ENCODE results near the gene YY1.

YY1 gene

DNA sequence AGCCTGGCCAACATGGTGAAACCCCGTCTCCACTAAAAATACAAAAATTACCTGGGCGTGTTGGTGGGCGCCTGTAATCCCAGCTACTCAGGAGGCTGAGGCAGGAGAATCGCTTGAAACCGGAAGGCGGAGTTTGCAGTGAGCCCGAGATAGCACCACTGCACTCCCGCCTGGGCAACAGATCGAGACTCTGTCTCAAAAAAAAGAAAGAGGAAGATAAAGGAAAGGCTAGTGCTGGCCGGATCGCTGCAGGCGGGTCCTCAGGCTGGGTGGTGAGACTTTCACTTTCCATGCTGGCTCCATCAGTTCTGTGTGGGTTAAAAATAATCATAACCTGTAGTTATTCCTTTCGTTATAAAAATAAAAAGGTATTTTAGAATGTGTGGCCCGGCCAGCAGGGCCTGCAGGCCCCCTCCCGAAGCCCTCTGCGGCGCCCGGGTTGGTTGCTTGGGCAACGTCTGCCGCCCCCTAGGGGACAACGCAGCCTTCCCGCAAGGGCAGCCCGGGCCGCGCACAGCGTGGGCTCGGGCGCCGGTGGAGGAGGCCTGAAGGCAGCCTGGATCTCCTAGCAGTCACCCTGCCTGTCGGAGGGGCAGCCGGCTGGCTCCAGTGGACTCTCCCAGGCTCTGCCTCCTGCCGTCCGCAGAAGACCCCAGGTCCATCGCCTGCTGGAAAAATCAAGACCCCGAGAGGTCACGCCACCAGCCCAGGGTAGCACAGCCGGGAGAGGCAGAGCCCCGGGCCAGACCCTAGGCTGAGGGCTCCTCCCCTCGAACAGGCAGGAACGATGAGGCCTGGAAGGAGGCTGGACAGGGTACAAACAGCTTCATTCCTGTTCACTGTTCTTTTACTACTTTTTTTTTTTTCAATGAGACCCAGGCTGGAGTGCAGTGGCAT is 79.2 kb downstream of the YY1 start:
- DNase-seq, result peak; percentile 72

DNA sequence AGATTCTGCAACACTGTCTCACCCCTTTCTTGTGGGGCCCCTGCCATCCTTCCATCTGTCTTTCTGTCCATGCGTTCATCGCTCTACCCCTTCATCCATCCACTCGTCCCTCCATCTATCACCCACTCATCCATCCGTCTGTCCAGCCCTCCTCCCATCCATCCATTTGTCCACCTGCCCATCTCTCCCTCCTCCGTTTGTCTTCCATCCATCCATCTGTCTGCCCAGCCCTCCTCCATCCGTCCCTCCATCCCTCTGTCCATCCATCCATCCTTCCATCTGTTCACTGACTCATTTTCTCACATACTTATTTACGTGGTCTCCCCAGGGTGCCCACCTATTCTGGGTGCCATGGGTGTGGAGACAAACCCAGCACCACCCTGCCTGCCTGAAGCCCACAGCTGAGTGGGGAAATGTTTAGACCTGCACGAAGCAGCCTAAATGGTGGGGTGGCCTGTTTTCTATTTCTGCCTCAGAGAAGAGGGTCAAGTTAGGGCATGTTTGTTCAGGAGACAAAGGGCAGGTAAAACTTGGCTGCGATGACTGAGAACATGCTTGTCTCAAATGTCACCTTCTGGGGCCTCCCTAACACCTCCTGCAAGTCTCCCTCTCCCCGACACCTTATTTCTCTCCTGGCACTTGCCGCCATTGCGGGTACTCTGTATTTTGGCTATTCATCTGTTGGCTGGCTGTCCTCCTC is 81.4 kb downstream of the YY1 start:
- no peak for DNase-seq

DNA sequence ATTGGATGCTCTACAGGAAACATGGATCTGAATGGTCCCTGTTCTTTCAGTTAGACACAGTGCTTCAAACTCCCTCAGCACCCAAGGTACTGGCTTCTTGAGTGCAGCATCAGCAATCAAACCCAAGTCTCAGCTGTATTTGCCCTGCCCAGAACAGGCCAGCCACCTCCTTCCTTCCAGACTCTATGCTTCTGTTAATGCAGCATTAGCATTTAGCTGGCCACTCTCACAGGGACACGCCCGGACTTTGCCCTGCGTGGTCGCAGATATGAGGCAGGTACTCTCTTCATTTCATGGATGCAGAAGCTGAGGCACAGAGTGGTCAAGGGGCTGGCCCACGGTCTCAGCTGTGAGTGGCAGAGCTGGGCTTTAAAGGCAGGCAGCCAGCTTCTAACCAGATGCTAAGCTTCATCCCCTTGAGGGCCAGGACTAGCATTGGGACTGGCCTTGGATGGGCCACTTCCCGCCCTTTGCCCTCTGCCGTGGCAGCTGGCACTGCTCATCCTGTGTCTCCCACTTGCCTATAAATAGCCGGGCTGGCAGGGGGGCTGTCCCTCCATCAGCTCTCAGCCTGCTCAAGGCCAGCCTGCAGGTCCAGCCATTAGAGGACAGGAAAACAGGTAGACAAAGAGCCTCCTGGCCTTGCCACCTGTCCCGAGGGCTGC is 82.7 kb downstream of the YY1 start:
- DNase-seq, result no peak

DNA sequence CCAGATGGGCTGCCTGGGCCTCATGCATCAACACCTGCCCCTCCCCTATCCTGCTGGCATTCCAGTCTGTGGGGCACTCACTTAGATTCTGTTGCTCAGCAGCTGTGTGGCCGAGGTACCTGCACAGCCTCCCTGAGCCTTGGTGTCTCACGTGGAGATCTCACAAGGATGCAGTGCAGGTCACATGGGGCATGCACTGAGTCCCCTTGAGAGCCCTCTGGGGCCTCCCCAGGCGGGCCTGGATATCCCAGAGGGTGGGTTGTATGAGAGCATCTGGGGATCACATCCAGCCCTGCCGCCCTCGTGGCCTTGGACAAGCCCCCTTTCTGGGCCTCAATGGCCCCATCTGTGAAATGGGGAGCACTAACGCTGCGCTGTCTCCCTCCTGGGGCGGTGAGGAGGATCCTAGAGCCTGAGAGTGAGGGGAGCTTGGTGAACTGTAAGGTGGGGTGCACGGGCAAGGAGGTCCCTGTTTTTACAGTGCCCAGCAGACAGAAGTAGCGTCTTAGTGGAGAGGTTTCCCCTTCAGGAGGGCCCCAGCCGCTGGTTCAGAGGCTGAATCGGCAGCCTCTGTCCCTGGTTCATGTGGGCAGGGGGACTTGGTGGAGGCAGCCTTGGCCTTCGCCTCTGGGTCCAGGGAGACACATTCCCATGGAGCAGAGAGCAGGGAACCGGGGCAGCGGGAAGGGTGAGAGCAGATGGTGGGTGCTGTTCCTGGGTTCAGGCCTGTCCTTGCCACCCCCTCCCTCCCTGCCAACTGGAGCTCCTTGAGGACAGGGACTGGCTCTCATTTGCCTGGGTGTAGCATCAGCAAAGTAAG is 83.4 kb downstream of the YY1 start:
- DNase-seq, result no peak

DNA sequence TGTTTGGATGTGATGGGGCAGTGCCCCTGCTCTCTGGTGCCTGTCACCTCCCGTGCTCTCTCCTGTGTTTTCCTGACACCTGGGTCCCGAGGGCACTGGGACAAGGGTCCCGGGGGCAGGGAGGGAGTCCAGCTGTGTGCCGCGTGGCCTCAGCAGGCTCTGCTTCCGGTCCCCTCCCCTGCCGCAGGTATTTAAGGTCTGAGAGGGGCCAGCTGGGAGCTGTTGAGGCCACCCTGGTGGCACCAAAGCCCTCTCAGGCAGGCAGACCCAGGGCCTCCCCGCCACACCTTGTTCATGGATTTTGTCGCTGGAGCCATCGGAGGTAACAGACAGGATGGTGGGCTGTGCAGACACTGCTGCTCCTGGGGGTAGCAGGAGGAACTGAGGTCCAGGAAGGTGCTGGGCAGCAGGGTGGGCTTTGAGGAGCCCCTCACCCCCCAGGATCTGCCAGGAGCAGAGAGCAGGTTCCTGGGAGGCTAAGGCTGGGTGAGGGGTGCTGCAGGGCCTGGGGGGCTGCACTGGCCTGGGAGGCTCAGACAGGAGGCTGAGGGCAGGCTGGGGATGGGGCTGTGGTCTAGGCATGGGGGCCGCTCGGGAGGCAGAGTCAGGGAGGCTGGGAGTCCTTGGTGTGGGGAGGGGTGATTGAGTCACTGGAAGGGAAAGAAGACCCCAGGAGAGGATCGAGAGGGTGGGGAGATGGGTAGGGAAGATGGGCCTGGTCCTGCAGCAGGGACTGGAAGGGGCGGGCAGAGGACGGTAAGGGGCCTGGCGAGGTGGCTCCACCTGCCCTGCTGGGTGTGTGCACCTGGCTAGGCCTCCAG is 84.4 kb downstream of the YY1 start, which contains the start of gene SLC25A47:
Gene SLC25A47, plus strand, starts transcription at position 219 of the 821 bp plus-strand sequence. Its CDS starts 76 bp downstream, at position 295.
- no peak for DNase-seq

DNA sequence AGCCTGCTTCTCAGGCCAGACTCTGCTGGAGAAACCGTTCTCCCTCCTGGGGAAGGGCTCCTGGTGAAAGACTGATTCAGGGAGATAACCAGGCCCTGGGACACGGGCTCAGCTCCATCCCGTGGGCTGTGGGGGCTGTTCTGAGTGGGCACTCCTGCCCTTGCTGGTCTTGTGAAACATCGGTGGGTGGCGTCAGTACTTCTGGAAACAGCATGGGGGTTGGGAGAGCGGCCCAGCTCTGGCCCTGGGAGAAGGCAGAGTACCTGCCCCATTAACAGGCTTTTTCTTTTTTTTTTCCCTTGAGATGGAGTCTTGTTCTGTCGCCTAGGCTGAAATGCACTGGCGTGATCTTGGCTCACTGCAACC is 85.0 kb downstream of the YY1 start:
- no peak for DNase-seq

DNA sequence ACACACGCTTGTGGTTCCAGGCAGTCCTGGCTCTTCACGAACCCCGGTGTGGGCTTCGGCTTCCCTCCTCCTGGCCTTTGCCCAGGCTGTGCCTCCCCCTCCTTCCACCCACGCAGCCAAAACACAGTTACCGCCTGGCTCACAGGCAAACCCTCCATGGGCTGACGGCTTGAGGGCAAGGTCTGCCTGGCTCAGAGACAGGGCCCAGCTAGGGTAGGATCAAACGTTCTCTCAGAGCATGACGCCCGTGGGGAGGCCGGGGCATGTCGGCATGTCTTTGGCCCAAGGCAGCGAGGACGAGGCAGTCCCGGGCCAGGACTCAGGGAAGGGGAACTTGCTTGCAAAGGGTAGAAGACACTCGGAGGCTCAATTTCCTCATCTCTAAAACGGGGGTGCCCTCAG is 86.3 kb downstream of the YY1 start:
- DNase-seq, result no peak

DNA sequence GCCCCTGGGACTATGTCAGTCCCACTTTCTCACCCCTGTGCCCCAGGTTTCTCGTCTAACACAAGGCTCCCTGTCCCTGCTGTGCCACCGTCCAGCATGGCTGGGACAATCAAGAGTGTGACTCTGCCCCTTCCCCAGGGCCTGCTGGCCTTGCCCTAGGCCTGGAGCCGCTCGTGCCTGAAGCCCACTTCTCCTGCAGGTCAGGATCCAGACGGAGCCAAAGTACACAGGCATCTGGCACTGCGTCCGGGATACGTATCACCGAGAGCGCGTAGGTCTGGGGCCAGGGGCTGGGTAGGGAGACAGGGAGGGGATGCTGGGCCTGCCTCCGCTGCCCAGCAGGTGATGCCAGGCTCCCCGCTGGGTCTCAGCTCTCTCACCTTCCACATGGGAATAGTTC is 87.0 kb downstream of the YY1 start:
- DNase-seq, result no peak

DNA sequence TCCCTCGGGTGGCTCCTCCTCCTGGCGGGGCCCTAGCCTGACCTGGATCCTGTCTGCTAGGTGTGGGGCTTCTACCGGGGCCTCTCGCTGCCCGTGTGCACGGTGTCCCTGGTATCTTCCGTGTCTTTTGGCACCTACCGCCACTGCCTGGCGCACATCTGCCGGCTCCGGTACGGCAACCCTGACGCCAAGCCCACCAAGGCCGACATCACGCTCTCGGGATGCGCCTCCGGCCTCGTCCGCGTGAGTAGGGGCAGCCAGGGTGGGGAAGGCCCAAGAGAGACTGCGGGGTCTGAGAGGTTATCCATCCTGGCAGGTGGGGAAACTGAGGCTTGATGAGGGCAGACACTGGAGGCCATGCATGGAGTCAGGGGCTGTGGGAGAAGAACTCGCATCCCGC is 88.2 kb downstream of the YY1 start:
- no peak for DNase-seq

DNA sequence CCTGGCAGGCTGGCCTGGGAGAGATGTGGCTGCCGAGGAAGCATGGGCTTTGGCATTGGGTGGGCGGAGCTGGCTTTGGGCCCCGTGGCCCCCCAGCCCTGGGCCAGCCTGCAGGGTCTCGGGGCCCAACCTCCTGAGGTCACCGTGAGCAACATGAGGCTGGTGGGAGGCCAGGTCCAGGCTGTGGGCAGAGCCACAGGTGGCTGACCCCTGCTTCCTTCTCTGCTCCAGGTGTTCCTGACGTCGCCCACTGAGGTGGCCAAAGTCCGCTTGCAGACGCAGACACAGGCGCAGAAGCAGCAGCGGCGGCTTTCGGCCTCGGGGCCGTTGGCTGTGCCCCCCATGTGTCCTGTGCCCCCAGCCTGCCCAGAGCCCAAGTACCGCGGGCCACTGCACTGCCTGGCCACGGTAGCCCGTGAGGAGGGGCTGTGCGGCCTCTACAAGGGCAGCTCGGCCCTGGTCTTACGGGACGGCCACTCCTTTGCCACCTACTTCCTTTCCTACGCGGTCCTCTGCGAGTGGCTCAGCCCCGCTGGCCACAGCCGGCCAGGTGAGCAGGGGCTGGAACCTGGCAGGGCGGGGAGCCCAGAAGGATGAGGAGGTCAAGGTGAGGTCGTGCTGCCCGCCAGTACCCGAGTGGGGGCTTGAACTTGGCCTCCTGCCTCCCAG is 89.7 kb downstream of the YY1 start:
- no peak for DNase-seq

DNA sequence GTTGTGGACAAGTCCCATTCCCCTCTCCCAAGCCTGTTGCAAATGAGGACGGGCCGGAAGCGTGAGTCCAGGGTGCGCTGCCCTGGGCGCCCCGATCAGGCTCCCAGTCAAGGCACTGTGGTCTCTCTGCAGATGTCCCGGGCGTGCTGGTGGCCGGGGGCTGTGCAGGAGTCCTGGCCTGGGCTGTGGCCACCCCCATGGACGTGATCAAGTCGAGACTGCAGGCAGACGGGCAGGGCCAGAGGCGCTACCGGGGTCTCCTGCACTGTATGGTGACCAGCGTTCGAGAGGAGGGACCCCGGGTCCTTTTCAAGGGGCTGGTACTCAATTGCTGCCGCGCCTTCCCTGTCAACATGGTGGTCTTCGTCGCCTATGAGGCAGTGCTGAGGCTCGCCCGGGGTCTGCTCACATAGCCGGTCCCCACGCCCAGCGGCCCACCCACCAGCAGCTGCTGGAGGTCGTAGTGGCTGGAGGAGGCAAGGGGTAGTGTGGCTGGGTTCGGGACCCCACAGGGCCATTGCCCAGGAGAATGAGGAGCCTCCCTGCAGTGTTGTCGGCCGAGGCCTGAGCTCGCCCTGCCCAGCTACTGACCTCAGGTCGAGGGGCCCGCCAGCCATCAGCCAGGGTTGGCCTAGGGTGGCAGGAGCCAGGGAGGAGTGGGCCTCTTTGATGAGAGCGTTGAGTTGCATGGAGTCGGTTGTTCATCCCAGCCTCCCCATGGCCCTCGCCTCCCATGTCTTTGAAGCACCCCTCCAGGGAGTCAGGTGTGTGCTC is 90.5 kb downstream of the YY1 start:
- DNase-seq, result no peak

DNA sequence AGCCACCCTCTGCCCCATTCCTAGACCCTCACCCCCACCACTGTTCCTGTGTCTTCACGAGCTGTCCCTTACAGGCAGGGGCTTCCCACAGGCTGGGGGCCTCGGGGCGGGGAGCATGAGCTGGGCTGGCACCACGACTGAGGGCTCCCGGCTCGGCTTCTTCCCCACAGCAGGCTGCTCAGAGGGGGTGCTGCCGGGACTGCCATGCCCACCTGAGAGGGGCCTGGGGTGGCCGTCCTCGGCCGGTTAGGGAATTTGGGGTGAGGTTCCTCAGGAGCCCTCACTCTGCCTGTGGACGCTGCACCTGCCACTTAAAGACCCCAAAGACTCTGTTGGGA is 91.0 kb downstream of the YY1 start:
- no peak for DNase-seq

DNA sequence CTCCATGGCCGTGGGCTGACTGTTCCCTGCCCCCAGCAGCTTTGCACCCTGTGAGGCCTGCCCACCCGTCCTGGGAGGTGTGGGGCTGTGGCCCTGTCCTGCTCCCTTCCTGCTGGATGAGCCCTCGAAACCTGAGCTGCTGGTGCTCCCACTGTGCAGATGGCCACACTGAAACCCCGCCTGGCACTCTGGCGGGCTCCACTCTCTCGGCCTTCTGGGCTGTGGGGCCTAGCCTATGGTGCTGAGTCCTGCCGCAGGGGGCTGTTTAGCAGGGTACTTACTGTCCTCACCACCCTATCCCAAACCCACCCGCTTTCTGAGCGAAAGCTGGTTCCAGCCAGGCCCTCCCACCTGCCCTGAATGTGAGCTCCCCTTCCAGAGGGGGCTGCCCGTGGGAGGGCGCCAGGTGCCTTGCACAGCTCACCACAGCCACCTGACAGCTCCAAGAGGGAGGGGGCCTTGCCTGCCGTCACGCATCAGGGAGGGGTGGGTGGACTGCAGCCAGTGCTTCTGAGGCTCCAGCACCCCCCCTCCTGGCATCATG is 91.5 kb downstream of the YY1 start:
- DNase-seq, result no peak

DNA sequence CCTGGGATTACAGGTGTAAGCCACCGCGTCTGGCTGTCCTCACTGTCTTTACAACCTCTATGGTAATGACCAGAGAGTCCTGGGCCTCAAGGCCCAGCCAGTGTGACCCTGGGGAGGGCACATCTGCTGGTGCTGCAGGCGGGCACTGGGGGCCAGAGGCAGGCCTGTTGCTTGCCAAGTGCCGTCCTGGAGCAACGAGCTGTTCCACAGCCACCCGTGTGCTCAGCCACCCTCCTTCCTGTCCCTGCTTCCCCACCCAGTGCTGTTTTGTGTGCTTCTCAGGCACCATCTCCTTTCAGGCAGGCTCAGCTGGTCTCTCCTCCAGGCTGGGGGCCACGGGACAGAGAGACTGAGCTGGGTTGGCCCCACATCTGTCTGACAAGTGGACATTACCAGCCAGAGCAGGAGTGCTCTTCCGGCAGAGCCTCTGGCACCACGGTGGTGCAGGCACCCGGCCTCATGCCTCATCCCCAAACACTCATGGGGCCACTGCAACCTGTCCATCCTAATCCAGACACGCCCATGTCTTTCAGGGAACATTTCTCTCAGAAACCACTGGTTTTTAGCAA is 93.2 kb downstream of the YY1 start:
- DNase-seq, result no peak

Measured in activated CD4-positive, alpha-beta T cell treated with anti-CD3 and anti-CD28 coated beads, Interleukin-2, amount 50 U/mL, for 16 hours (primary cell).